GM10266 (cell line): ENCODE results near the gene PCGF2.

ENCODE experiments used
- DNase-seq: peaks from one replicate; pipeline ENCODE4 v3.0.0; 2012; ENCODE audit errors: extremely low spot score
- TF ChIP-seq, protein P1 (sequence below): IDR thresholded peaks from 2 replicates; pipeline ENCODE4 v1.5.1; 2012; ENCODE audit warnings: mild to moderate bottlenecking, low read depth; ENCODE audit not compliant: control insufficient read depth, insufficient read depth; ENCODE audit errors: missing control alignments

PCGF2 gene

DNA sequence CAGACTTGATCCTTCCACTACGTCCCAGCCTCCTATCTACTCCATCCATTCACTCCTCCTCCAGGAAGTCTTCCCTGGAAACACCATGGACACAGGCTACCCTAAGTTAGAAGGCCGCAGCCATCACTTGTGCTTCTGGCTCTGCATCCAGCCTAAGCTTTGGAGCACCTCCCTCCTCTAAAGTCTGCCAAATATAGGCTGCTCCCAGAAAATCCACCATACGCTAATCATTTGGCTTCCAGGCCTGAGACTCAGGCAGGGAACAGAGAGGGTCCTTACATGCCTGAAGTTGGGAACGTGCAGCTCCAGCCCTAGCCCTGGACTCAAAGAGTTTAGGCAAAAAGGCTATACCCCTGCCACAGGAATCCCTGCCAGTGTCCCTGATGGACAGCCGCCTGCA, 6.7 kb downstream of the PCGF2 start:
- TF ChIP-seq, protein P1, sequence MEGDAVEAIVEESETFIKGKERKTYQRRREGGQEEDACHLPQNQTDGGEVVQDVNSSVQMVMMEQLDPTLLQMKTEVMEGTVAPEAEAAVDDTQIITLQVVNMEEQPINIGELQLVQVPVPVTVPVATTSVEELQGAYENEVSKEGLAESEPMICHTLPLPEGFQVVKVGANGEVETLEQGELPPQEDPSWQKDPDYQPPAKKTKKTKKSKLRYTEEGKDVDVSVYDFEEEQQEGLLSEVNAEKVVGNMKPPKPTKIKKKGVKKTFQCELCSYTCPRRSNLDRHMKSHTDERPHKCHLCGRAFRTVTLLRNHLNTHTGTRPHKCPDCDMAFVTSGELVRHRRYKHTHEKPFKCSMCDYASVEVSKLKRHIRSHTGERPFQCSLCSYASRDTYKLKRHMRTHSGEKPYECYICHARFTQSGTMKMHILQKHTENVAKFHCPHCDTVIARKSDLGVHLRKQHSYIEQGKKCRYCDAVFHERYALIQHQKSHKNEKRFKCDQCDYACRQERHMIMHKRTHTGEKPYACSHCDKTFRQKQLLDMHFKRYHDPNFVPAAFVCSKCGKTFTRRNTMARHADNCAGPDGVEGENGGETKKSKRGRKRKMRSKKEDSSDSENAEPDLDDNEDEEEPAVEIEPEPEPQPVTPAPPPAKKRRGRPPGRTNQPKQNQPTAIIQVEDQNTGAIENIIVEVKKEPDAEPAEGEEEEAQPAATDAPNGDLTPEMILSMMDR = no peak
- no peak for DNase-seq

DNA sequence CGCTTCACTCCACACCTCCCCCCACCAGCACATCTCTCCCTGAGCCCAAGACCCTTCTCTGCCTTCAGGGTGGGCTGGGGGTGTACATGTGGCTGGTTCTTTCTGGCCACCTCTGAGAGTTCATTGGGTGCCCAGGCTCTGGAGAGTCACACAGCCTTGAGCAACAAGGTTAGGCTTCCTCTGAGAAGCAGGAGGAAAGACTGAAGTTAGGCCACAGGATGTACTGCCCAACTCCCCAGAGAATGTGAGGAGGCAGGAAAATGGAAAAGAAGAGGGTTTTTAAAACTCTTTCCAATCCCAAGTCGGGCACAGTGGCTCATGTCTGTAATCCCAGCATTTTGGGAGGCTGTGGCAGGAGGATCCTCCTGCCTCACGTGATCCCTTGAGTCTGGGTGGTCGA, 7.3 kb downstream of the PCGF2 start:
- TF ChIP-seq, protein P1 = no peak
- DNase-seq = no peak

DNA sequence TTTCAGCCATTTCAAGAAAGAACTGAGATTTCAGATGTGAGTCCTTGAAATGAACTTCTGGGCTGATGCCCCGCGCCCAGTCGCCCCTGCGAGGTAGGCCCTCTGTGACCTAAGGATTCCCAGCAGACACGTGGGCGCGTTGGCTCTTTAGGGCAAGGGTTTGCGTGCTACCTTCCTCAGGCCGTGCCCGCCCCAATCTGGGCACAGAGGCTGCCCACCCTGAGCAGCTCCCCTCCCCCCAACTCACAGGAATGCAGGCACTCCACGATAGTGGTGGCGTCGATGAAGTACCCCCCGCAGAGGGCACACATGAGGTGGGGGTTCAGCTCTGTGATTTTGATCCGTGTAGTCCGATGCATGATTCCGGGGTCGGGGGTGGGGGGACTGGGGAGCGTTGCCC, 8.1 kb downstream of the PCGF2 start:
- DNase-seq = no peak
- TF ChIP-seq, protein P1 = no peak

DNA sequence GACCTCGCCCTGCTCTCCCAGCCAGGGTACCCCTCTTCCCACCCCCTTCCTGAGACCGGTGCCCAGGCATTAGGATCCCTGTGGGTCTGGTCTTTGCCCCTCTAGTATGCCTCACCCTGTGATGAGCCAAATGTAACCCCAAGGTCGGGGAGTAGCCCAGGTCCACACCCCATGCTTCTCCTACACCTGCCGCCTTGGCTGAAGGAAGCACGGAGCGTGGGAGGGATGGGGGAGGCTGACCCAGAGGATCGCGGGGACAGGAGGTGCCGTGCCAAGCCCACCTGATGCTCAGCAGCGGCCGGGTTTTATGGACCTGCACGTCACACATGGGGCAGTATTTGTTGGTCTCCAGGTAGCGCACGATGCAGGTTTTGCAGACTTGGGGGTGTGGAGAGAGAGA, 8.8 kb downstream of the PCGF2 start:
- TF ChIP-seq, protein P1 = no peak
- no peak for DNase-seq

DNA sequence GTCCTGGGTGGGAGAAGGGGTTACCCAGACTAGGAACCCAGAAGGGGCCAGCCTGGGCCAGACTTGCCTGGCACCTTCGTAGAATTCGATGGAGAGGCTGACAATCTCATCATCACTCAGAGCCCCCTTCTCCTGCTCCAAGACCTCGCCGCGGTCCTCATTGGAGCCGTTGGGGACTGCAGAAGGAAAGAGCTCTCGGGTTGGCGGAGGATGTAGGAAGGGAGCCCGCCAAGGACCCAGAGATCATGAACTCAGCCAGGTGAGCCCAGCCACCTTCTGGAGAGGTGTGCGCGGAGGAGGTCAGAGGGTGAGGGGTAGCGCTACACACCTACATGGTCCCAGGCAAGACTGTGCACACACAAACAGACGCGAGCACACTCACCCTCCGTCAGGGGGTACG, 9.4 kb downstream of the PCGF2 start:
- no peak for DNase-seq
- TF ChIP-seq, protein P1 = no peak

DNA sequence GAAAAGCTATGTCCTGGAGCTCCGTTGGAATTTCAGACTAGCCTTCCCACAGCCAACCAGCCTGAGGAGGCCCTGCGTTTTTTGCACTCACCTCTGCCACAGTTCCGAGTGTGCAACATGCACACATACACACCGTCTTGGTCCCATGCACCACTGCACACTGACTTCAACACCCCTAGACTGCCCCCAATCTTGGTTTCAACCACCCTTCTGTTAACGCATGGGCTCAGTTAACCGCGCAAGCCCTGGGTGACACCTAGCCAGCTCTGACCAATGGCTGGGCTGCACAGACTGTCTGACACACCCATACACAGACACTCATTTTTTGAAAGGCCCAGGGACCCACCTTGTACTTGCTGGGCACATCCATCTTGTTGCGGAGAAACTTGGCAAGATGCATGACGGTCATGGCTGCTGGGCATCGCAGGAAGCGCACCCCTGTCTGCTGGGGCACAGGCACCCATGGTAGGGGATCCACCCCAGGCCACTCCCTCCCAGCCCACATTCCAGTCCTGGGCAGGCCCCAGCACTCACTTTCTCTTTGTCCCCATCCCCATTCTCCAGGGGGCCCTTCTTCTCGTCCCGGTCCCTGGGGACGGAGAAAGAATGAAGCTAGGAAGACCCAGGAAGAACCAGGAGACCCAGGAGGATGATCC, 10.0 kb downstream of the PCGF2 start:
- DNase-seq = no peak
- TF ChIP-seq, protein P1 = no peak

DNA sequence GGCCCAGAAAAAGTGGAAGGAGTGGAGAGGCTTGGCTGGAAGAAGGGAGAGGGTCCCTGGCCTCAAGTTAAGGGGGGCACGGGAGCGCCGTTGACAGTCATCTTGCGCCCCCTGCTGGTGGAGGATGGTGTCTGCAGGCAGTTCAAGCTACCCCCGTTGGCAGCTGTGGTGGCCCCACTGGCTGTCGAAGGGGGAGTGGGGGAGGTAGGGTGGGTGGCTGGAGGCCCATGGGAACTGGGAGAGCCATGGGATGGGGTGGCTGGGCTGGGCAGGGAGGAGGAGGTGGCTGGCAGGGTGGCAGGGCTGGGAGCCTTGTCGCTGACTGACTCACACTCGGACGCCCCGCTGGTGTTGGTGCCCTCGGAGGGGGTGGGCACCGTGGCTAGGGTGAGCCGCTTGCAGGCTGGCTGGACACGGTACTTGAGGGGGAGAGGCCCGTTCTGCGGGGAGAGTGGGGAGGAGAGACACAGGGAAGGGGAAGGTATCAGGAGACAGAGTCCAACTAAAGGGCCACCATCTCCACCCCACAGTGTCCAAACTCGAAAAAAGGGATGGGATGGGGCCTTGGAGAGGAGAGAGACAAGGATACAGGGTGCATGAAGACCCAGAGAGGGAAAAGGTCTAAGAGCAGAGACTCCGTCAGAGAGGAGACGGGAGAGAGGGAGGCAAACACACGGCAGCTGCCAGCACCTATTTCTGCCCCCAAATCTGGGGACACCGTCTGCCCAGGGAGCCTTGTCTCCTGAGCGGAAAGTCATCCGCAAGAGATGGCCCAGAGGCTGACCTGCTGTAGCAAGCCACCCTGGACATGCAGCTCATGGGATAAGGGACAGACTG, 12.8 kb downstream of the PCGF2 start:
- TF ChIP-seq, protein P1 = peak; percentile 97
- DNase-seq = peak; percentile 85
